ENCODE measurements around the gene SF3B3. TPM values are rescaled to one million over a fixed set of nuclear protein-coding genes. Genes with fewer than 3 reads are reported as not detected.
A peak's percentile ranks its signal among the peaks of the same experiment; 100 is the strongest.

Gene SF3B3
- total and polyA plus RNA-seq, 2 of the 13 experiments (the other 11 are each of a cell fraction or from before 2014, with no cell fraction given) = 157 to 500 TPM

DNA sequence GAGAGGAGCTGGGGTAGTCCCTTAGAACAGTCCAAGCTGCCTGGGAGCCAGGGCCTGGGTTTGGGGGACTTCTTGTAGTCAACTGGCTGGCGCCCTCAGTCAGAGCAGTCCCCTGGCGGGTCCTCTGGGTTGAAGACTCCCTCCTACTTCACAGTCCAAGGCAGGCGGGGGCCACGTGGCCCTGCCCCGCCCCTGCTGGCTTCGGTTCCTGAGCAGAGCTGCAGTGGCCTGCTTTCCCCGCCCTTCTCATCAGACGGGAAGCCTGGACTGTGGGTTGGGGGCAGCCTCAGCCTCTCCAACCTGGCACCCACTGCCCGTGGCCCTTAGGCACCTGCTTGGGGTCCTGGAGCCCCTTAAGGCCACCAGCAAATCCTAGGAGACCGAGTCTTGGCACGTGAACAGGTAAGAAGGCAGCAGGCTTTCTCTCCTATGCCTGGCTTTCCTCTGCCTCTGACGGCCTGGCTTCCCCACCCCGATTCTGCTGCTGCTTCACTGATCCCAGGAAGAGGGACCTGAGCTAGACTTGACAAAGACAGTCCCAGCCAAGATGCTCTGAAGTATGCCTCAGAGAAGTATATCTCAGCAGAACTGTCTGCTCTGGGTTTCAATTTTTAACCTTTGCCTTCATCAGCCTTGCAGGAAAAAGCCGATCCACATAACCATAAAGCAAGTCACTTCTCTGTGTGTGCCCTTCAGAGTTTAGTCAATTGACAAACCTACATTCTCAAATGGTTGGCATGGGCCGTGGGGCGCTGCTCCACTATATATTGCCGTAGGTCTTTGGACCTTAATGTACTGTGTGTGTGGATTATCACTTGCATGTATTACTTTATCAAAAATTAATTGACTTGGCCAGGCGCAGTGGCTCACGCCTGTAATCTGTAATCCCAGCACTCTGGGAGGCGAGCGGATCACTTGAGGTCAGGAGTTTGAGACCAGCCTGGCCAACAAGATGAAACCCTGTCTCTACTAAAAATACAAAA, 56.3 kb downstream of the SF3B3 start (continued):
- TF ChIP-seq U2AF1 (optimal IDR thresholded peaks at IDR 0.05; ENCODE audit: low read depth, low read length) (no peak), NRL (CRISPR knock-in tag; IDR thresholded peaks at IDR 0.05; ENCODE audit: borderline replicate concordance) (0 out of 2 replicates have a peak, but pooled peaks have one; percentile 30), ZNF292 (CRISPR knock-in tag; IDR thresholded peaks at IDR 0.05; ENCODE audit: borderline replicate concordance, low read depth) (no peak), SOX13 (IDR thresholded peaks at IDR 0.05) (no peak), SOX13 (CRISPR knock-in tag; conservative IDR thresholded peaks at IDR 0.05 in 1 of 2, IDR thresholded peaks at IDR 0.05 in 1 of 2) (peak in 1 of 2 experiments; percentile 86; a peak in 1 of 4 replicates), ZBTB1 (CRISPR knock-in tag; IDR thresholded peaks at IDR 0.05; ENCODE audit: borderline replicate concordance) (no peak), EEA1 (CRISPR knock-in tag; IDR thresholded peaks at IDR 0.05; ENCODE audit: borderline replicate concordance) (no peak), GATAD2A (CRISPR knock-in tag; IDR thresholded peaks at IDR 0.05) (0 out of 2 replicates have a peak, but pooled peaks have one; percentile 11), ZNF232 (CRISPR knock-in tag; IDR thresholded peaks at IDR 0.05; ENCODE audit: borderline replicate concordance) (peak; percentile 27; the same call in 1 of the 2 replicates), KDM5B (CRISPR knock-in tag; IDR thresholded peaks at IDR 0.05; ENCODE audit: borderline replicate concordance) (0 out of 2 replicates have a peak, but pooled peaks have one; percentile 16), ZNF225 (CRISPR knock-in tag; IDR thresholded peaks at IDR 0.05) (0 out of 2 replicates have a peak, but pooled peaks have one; percentile 58), HIVEP1 (CRISPR knock-in tag; IDR thresholded peaks at IDR 0.05) (no peak), ZFY (CRISPR knock-in tag; IDR thresholded peaks at IDR 0.05) (peak; percentile 36; the same call in 1 of the 2 replicates), ZNF546 (CRISPR knock-in tag; conservative IDR thresholded peaks at IDR 0.05) (0 out of 2 replicates have a peak, but pooled peaks have one; percentile 50)
- TF ChIP-seq, protein P1, sequence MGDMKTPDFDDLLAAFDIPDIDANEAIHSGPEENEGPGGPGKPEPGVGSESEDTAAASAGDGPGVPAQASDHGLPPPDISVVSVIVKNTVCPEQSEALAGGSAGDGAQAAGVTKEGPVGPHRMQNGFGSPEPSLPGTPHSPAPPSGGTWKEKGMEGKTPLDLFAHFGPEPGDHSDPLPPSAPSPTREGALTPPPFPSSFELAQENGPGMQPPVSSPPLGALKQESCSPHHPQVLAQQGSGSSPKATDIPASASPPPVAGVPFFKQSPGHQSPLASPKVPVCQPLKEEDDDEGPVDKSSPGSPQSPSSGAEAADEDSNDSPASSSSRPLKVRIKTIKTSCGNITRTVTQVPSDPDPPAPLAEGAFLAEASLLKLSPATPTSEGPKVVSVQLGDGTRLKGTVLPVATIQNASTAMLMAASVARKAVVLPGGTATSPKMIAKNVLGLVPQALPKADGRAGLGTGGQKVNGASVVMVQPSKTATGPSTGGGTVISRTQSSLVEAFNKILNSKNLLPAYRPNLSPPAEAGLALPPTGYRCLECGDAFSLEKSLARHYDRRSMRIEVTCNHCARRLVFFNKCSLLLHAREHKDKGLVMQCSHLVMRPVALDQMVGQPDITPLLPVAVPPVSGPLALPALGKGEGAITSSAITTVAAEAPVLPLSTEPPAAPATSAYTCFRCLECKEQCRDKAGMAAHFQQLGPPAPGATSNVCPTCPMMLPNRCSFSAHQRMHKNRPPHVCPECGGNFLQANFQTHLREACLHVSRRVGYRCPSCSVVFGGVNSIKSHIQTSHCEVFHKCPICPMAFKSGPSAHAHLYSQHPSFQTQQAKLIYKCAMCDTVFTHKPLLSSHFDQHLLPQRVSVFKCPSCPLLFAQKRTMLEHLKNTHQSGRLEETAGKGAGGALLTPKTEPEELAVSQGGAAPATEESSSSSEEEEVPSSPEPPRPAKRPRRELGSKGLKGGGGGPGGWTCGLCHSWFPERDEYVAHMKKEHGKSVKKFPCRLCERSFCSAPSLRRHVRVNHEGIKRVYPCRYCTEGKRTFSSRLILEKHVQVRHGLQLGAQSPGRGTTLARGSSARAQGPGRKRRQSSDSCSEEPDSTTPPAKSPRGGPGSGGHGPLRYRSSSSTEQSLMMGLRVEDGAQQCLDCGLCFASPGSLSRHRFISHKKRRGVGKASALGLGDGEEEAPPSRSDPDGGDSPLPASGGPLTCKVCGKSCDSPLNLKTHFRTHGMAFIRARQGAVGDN (CRISPR knock-in tag; IDR thresholded peaks at IDR 0.05) = peak; percentile 94
- TF ChIP-seq, protein P2, sequence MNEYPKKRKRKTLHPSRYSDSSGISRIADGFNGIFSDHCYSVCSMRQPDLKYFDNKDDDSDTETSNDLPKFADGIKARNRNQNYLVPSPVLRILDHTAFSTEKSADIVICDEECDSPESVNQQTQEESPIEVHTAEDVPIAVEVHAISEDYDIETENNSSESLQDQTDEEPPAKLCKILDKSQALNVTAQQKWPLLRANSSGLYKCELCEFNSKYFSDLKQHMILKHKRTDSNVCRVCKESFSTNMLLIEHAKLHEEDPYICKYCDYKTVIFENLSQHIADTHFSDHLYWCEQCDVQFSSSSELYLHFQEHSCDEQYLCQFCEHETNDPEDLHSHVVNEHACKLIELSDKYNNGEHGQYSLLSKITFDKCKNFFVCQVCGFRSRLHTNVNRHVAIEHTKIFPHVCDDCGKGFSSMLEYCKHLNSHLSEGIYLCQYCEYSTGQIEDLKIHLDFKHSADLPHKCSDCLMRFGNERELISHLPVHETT (CRISPR knock-in tag; conservative IDR thresholded peaks at IDR 0.05) = no peak
- TF ChIP-seq, protein P3, sequence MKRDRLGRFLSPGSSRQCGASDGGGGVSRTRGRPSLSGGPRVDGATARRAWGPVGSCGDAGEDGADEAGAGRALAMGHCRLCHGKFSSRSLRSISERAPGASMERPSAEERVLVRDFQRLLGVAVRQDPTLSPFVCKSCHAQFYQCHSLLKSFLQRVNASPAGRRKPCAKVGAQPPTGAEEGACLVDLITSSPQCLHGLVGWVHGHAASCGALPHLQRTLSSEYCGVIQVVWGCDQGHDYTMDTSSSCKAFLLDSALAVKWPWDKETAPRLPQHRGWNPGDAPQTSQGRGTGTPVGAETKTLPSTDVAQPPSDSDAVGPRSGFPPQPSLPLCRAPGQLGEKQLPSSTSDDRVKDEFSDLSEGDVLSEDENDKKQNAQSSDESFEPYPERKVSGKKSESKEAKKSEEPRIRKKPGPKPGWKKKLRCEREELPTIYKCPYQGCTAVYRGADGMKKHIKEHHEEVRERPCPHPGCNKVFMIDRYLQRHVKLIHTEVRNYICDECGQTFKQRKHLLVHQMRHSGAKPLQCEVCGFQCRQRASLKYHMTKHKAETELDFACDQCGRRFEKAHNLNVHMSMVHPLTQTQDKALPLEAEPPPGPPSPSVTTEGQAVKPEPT (CRISPR knock-in tag; IDR thresholded peaks at IDR 0.05; ENCODE audit: low read depth) = 0 out of 2 replicates have a peak, but pooled peaks have one; percentile 26
- TF ChIP-seq, protein P4, sequence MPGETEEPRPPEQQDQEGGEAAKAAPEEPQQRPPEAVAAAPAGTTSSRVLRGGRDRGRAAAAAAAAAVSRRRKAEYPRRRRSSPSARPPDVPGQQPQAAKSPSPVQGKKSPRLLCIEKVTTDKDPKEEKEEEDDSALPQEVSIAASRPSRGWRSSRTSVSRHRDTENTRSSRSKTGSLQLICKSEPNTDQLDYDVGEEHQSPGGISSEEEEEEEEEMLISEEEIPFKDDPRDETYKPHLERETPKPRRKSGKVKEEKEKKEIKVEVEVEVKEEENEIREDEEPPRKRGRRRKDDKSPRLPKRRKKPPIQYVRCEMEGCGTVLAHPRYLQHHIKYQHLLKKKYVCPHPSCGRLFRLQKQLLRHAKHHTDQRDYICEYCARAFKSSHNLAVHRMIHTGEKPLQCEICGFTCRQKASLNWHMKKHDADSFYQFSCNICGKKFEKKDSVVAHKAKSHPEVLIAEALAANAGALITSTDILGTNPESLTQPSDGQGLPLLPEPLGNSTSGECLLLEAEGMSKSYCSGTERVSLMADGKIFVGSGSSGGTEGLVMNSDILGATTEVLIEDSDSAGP (CRISPR knock-in tag; IDR thresholded peaks at IDR 0.05; ENCODE audit: borderline replicate concordance) = peak; percentile 34; the same call in 1 of the 2 replicates
